ENCODE measurements around the gene ONECUT1. TPM values are rescaled to one million over a fixed set of nuclear protein-coding genes. Genes with fewer than 3 reads are reported as not detected.

The ONECUT1 gene
- polyA plus RNA-seq, 2 of the 4 experiments (the other 2 are of a cell fraction) = 0.05 to 0.36 TPM

- Histone ChIP-seq H3K4me2 (peak overlapping the region; percentile 14; the same call in 1 of the 3 replicates), H3K4me1 (peaks cover 7% of the 10 kb centered on the region; the same call in 2 of the 3 replicates), H3K4me3 (no peak overlapping the region), H3K27ac (no peak overlapping the region), H3K9me3 (no peaks in the 10 kb centered on the region)
- ChIA-PET CTCF (interaction anchor here (0.6 to 1.5 kb wide), 15 partner anchors 9 to 422 kb away, joined by 3 to 11 read pairs (median 4); no protein-coding TSS in a partner anchor), POLR2A (no interaction called here)
- TF ChIP-seq, protein P1, sequence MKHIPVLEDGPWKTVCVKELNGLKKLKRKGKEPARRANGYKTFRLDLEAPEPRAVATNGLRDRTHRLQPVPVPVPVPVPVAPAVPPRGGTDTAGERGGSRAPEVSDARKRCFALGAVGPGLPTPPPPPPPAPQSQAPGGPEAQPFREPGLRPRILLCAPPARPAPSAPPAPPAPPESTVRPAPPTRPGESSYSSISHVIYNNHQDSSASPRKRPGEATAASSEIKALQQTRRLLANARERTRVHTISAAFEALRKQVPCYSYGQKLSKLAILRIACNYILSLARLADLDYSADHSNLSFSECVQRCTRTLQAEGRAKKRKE (CRISPR knock-in tag; IDR thresholded peaks at IDR 0.05; ENCODE audit: low read depth) = no peak
- peak; percentile 70 for TF ChIP-seq REST (IDR thresholded peaks at IDR 0.05)
- no peak for DNase-seq (ENCODE audit: low read depth in 1 of 2, low spot score in 1 of 2)
- ATAC-seq = no peak
- 81% methylated on average over 34 of the region's 34 CpGs for WGBS (ENCODE audit: missing lambda C conversion rate)
- no peak for FAIRE-seq
Observed at GRCh38 chr15:52783191-52783829, 6.8 kb downstream of the ONECUT1 start.

DNA sequence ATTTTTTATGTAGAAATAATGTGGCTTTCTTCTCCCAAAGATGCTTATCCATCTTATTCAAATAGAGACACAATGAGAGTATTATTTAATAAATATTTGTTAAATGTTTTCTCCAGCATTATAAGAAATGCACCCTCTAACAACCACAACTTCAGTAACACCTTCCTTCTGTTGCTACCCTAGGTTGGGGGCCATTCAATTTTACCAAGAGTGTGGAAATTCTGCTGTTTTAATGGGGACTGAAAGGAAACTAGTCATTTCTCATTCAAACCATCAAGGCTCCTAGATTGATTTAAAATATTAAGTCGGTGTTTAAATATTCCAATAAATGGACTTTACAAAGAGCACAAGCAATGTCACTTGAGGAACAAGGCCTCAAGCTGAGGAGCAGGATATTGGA is 7.6 kb downstream of the ONECUT1 start:
- Histone ChIP-seq H3K4me1 (peaks cover 7% of the 10 kb centered on the region; the same call in 2 of the 3 replicates), H3K27ac (no peak overlapping the region), H3K9me3 (no peaks in the 10 kb centered on the region), H3K4me3 (no peak overlapping the region), H3K4me2 (no peak overlapping the region)
- DNase-seq (ENCODE audit: low read depth in 1 of 2, low spot score in 1 of 2) (no peak), FAIRE-seq (no peak), ATAC-seq (no peak)
- POLR2A ChIA-PET = no interaction called here
- TF ChIP-seq ESRRA (IDR thresholded peaks at IDR 0.05; ENCODE audit: borderline replicate concordance, low read length) = no peak
- TF ChIP-seq CEBPB (IDR thresholded peaks at IDR 0.05) = no peak
- no peak for TF ChIP-seq FOSL2 (IDR thresholded peaks at IDR 0.05)
- no peak for TF ChIP-seq FOSL2 (CRISPR knock-in tag; IDR thresholded peaks at IDR 0.05)
- TF ChIP-seq KDM1A (IDR thresholded peaks at IDR 0.05; ENCODE audit: low read depth) = no peak
- TF ChIP-seq RNF2 (IDR thresholded peaks at IDR 0.05; ENCODE audit: borderline replicate concordance, low read depth) = no peak
- TF ChIP-seq GATA3 (IDR thresholded peaks at IDR 0.05; ENCODE audit: borderline replicate concordance) = no peak
- no peak for TF ChIP-seq CTCF (IDR thresholded peaks at IDR 0.05)
- TF ChIP-seq HOXB5 (CRISPR knock-in tag; IDR thresholded peaks at IDR 0.05) = no peak
- WGBS (ENCODE audit: missing lambda C conversion rate) = 59% methylated on average over 1 of the region's 1 CpG
- CTCF ChIA-PET = interaction anchor here (1.0 to 2.0 kb wide), 10 partner anchors 8 to 423 kb away, joined by 3 to 11 read pairs (median 5); partner anchors contain the start of gene ONECUT1

GRCh38 chr15:52780172-52780980 is 9.8 kb downstream of the ONECUT1 start:
- FAIRE-seq (peak; percentile 86), DNase-seq (ENCODE audit: low read depth in 1 of 2, low spot score in 1 of 2) (peak; percentile 55 to 64), ATAC-seq (peak; percentile 52 to 73; a peak in 4 of 6 replicates)
- peak overlapping the region; percentile 24; the same call in 1 of the 3 replicates for H3K4me3 ChIP-seq
- ChIA-PET CTCF (interaction anchor here (0.6 to 3.0 kb wide), 27 partner anchors 8 to 633 kb away, joined by 3 to 20 read pairs (median 3); partner anchors contain the start of gene ONECUT1), POLR2A (no interaction called here)
- H3K9me3 ChIP-seq = no peaks in the 10 kb centered on the region
- H3K27ac ChIP-seq = no peak overlapping the region
- H3K4me1 ChIP-seq = peaks cover 7% of the 10 kb centered on the region; the same call in 2 of the 3 replicates
- WGBS (ENCODE audit: missing lambda C conversion rate) = 6% methylated on average over 18 of the region's 18 CpGs
- H3K4me2 ChIP-seq = peak overlapping the region; percentile 73
- TF ChIP-seq MAFK (IDR thresholded peaks at IDR 0.05; ENCODE audit: partially characterized antibody) = peak; percentile 52
- peak; percentile 99 for TF ChIP-seq CTCF (IDR thresholded peaks at IDR 0.05)
- TF ChIP-seq NR3C1 (IDR thresholded peaks at IDR 0.05) = no peak
- peak; percentile 95 to 97 for TF ChIP-seq RAD21 (conservative IDR thresholded peaks at IDR 0.05 in 1 of 2, IDR thresholded peaks at IDR 0.05 in 1 of 2)
- peak; percentile 95 for TF ChIP-seq SMC3 (IDR thresholded peaks at IDR 0.05)
